GM18505 (cell line): ENCODE results near the gene RAD9A.
A peak's percentile ranks its signal among the peaks of the same experiment; 100 is the strongest.

ENCODE experiments used
- ATAC-seq: cut with Tn5 transposase; IDR thresholded peaks from one replicate; pipeline ENCODE4 v1.9.1; 2021; ENCODE audit not compliant: unreplicated experiment
- POLR2A ChIP-seq: IDR thresholded peaks from 4 replicates; pipeline ENCODE4 v1.6.1; 2011; ENCODE audit warnings: borderline replicate concordance; ENCODE audit not compliant: insufficient read depth, insufficient read length; ENCODE audit errors: extremely low read depth

RAD9A gene

GRCh38 chr11:67391304-67392182, at the start of gene RAD9A:
Gene RAD9A (plus strand): TSS chr11:67391986. CDS start chr11:67392045, 59 bp downstream.
- peak; percentile 77 for TF ChIP-seq POLR2A
- ATAC-seq, result peak; percentile 68

- TF ChIP-seq POLR2A, result no peak
- no peak for ATAC-seq
Observed at GRCh38 chr11:67344264-67344663, 47.5 kb upstream of the RAD9A start.

GRCh38 chr11:67345247-67345919, 46.4 kb upstream of the RAD9A start:
- ATAC-seq, result no peak
- TF ChIP-seq POLR2A, result no peak

GRCh38 chr11:67345920-67346819, 45.6 kb upstream of the RAD9A start:
- TF ChIP-seq POLR2A, result no peak
- ATAC-seq, result no peak

- no peak for TF ChIP-seq POLR2A
Observed at GRCh38 chr11:67347964-67348749, 43.6 kb upstream of the RAD9A start.

GRCh38 chr11:67349036-67349435, 42.8 kb upstream of the RAD9A start:
- no peak for ATAC-seq
- no peak for TF ChIP-seq POLR2A

More at GRCh38 chr11:67347964-67348749, 43.6 kb upstream of the RAD9A start:
- ATAC-seq, result no peak

- ATAC-seq, result no peak
- TF ChIP-seq POLR2A, result peak; percentile 17
Observed at GRCh38 chr11:67349457-67349856, 42.3 kb upstream of the RAD9A start.

- no peak for ATAC-seq
- TF ChIP-seq POLR2A, result peak; percentile 14
Observed at GRCh38 chr11:67349928-67350465, 41.8 kb upstream of the RAD9A start.

GRCh38 chr11:67351275-67352005, 40.3 kb upstream of the RAD9A start:
- TF ChIP-seq POLR2A, result no peak
- no peak for ATAC-seq

GRCh38 chr11:67352546-67353316, 39.1 kb upstream of the RAD9A start:
- peak; percentile 7 for ATAC-seq
- no peak for TF ChIP-seq POLR2A
